H1 (cell line): Measurements from ENCODE around the gene SNED1. TPM values are rescaled to one million over a fixed set of nuclear protein-coding genes. Genes with fewer than 3 reads are reported as not detected.

Source experiments
- CTCF ChIA-PET: fragments of 300-600 bp; sonication (Branson Sonifier 250); formaldehyde crosslinking; loops from one replicate; lab custom pipeline; 2021; ENCODE audit not compliant: partially characterized antibody; lab: Charles Lee
- POLR2A ChIA-PET: fragments of 300-600 bp; sonication (Branson Sonifier 250); formaldehyde crosslinking; loops from one replicate; lab custom pipeline; 2021; ENCODE audit warnings: inconsistent platforms; ENCODE audit not compliant: partially characterized antibody; lab: Charles Lee
- DNase-seq, 2 experiments: peaks; one replicate each; pipeline versions ENCODE4 v3.0.0 to v3.0.0-alpha.2; 2010 to 2022; ENCODE audit warnings: low spot score in 2 of 2, low read depth in 1 of 2, mixed read lengths in 1 of 2
- FAIRE-seq: peaks from 2 replicates; lab custom pipeline; 2011; peaks lifted over from hg19 to GRCh38; lab: Jason Lieb, UNC
- H2AFZ ChIP-seq: 2 replicates; pipeline ENCODE4 v1.8.1; 2012; ENCODE audit warnings: low read length, inconsistent platforms
- H2AK5ac ChIP-seq: 2 replicates; pipeline ENCODE4 v1.6.1; 2013; ENCODE audit warnings: low read depth, low read length
- H2BK120ac ChIP-seq: replicated peaks from 2 replicates; pipeline ENCODE3; 2013; ENCODE audit warnings: low read depth, low read length, inconsistent platforms
- H2BK12ac ChIP-seq: 2 replicates; pipeline ENCODE4 v1.6.1; 2013; ENCODE audit warnings: low read depth, low read length
- H2BK15ac ChIP-seq: 2 replicates; pipeline ENCODE4 v1.6.1; 2013; ENCODE audit warnings: low read length
- H2BK20ac ChIP-seq: 2 replicates; pipeline ENCODE4 v1.6.1; 2013; ENCODE audit warnings: low read length
- H2BK5ac ChIP-seq: 2 replicates; pipeline ENCODE4 v1.6.1; 2013; ENCODE audit warnings: low read depth, low read length
- H3K14ac ChIP-seq: 2 replicates; pipeline ENCODE4 v1.6.1; 2013; ENCODE audit warnings: inconsistent platforms; ENCODE audit not compliant: insufficient read length
- H3K18ac ChIP-seq: 2 replicates; pipeline ENCODE4 v1.6.1; 2013; ENCODE audit warnings: low read length; ENCODE audit errors: extremely low read depth
- H3K23ac ChIP-seq: 2 replicates; pipeline ENCODE4 v1.6.1; 2013; ENCODE audit warnings: inconsistent platforms; ENCODE audit not compliant: insufficient read length
- H3K23me2 ChIP-seq: 2 replicates; pipeline ENCODE4 v1.6.1; 2013; ENCODE audit warnings: low read depth, low read length
- H3K27ac ChIP-seq: 2 replicates; pipeline ENCODE4 v1.6.1; 2011; ENCODE audit warnings: low read depth, low read length, inconsistent platforms
- H3K27me3 ChIP-seq, 4 experiments: replicated peaks in 1 of 4; 1 replicate in 1 of 4; 2 replicates in 3 of 4; pipeline versions ENCODE4 v1.6.1 to v1.8.1; 2011 to 2013; ENCODE audit warnings: low read length in 3 of 4, mild to moderate bottlenecking in 3 of 4, inconsistent platforms in 2 of 4, mixed read lengths in 2 of 4, moderate library complexity in 1 of 4; ENCODE audit not compliant: control insufficient read depth in 3 of 4, insufficient read depth in 3 of 4; ENCODE audit errors: extremely low read depth in 1 of 4
- H3K36me3 ChIP-seq, 4 experiments: 2 replicates each; pipeline versions ENCODE4 v1.6.1 to v1.8.1; 2011 to 2013; ENCODE audit warnings: mild to moderate bottlenecking in 4 of 4, low read length in 3 of 4, moderate library complexity in 2 of 4, control low read depth in 1 of 4, inconsistent platforms in 1 of 4; ENCODE audit not compliant: insufficient read depth in 4 of 4, control insufficient read depth in 2 of 4
- H3K4ac ChIP-seq: replicated peaks from 2 replicates; pipeline ENCODE3; 2013; ENCODE audit warnings: low read length, low read depth, mixed read lengths, inconsistent platforms; ENCODE audit not compliant: insufficient read length
- H3K4me1 ChIP-seq, 4 experiments: replicated peaks in 1 of 4; 1 replicate in 1 of 4; 2 replicates in 3 of 4; pipeline versions ENCODE4 v1.6.1 to v1.8.1; 2011 to 2013; ENCODE audit warnings: low read length in 3 of 4, inconsistent platforms in 2 of 4, mixed read lengths in 1 of 4; ENCODE audit not compliant: insufficient read depth in 4 of 4, control insufficient read depth in 3 of 4
- H3K4me2 ChIP-seq, 2 experiments: 2 replicates each; pipeline versions ENCODE4 v1.6.1 to v1.8.1; 2011 to 2013; ENCODE audit warnings: low read depth in 2 of 2, low read length in 2 of 2, control low read depth in 1 of 2, inconsistent platforms in 1 of 2, mild to moderate bottlenecking in 1 of 2; ENCODE audit not compliant: insufficient read depth in 1 of 2
- H3K4me3 ChIP-seq, 4 experiments: fragments of 200-600, 300-600 bp in 1 of 4; sonication (generic), shearing (Covaris generic), sonication (Bioruptor Twin) in 1 of 4; 2 replicates each; pipeline versions ENCODE4 v1.5.1 to v1.8.1; 2011 to 2016; ENCODE audit warnings: low read length in 4 of 4, low read depth in 3 of 4, control low read depth in 2 of 4, inconsistent platforms in 2 of 4, mild to moderate bottlenecking in 2 of 4, mixed read lengths in 1 of 4, moderate library complexity in 1 of 4; ENCODE audit not compliant: insufficient read depth in 2 of 4; ENCODE audit errors: extremely low read depth in 1 of 4
- H3K56ac ChIP-seq: replicated peaks from 2 replicates; pipeline ENCODE3; 2013; ENCODE audit warnings: low read depth, mild to moderate bottlenecking, mixed read lengths, low read length, inconsistent platforms; ENCODE audit not compliant: insufficient read length
- H3K79me1 ChIP-seq: 2 replicates; pipeline ENCODE4 v1.6.1; 2013; ENCODE audit warnings: low read depth, low read length, control low read depth
- H3K79me2 ChIP-seq, 2 experiments: 2 replicates each; pipeline versions ENCODE4 v1.6.1 to v1.8.1; 2012 to 2013; ENCODE audit warnings: low read length in 2 of 2, mild to moderate bottlenecking in 2 of 2, inconsistent platforms in 1 of 2; ENCODE audit not compliant: insufficient read depth in 2 of 2, control insufficient read depth in 1 of 2
- H3K9ac ChIP-seq, 4 experiments: replicated peaks in 1 of 4; 1 replicate in 1 of 4; 2 replicates in 3 of 4; pipeline versions ENCODE4 v1.6.1 to v1.8.1; 2011 to 2013; ENCODE audit warnings: low read depth in 3 of 4, low read length in 3 of 4, control low read depth in 2 of 4, mild to moderate bottlenecking in 2 of 4, moderate library complexity in 2 of 4, inconsistent platforms in 1 of 4; ENCODE audit errors: extremely low read depth in 1 of 4
- H3K9me3 ChIP-seq, 2 experiments: 2 replicates each; pipeline versions ENCODE4 v1.6.1 to v1.8.1; 2012 to 2013; ENCODE audit warnings: mild to moderate bottlenecking in 2 of 2, moderate library complexity in 2 of 2, control low read depth in 1 of 2, inconsistent platforms in 1 of 2, low read depth in 1 of 2, low read length in 1 of 2, mixed read lengths in 1 of 2; ENCODE audit not compliant: insufficient read depth in 2 of 2
- H4K20me1 ChIP-seq, 2 experiments: replicated peaks in 1 of 2; 2 replicates each; pipeline versions ENCODE3 to v1.8.1; 2011 to 2013; ENCODE audit warnings: inconsistent platforms in 2 of 2, low read length in 2 of 2, mild to moderate bottlenecking in 1 of 2; ENCODE audit not compliant: insufficient read depth in 2 of 2, control insufficient read depth in 1 of 2
- H4K5ac ChIP-seq: 2 replicates; pipeline ENCODE4 v1.6.1; 2013; ENCODE audit warnings: low read length, low read depth, mixed read lengths, inconsistent platforms; ENCODE audit not compliant: insufficient read length
- H4K8ac ChIP-seq: 2 replicates; pipeline ENCODE4 v1.8.0; 2013; ENCODE audit warnings: mild to moderate bottlenecking, moderate library complexity, low read length, inconsistent platforms; ENCODE audit not compliant: insufficient read depth; ENCODE audit errors: extremely low read depth
- H4K91ac ChIP-seq: replicated peaks from 2 replicates; pipeline ENCODE3; 2013; ENCODE audit warnings: low read length, mixed read lengths, inconsistent platforms; ENCODE audit not compliant: insufficient read length
- HDAC2 ChIP-seq, 2 experiments: fragments of 300-600 bp in 1 of 2; sonication (generic) in 1 of 2; IDR thresholded peaks; 2 replicates each; pipeline ENCODE4 v1.6.1; 2011 to 2012; ENCODE audit warnings: low read depth in 2 of 2, low read length in 2 of 2, mild to moderate bottlenecking in 2 of 2, moderate library complexity in 2 of 2, borderline replicate concordance in 1 of 2, inconsistent platforms in 1 of 2
- WGBS, 2 experiments: shearing (Covaris generic) in 1 of 2; methylation state at CpG; one replicate each; pipeline versions ENCODE4 v1.1.6 to v1.1.7; 2013 to 2015; ENCODE audit warnings: low lambda C conversion rate in 2 of 2, mixed read lengths in 2 of 2, inconsistent platforms in 1 of 2, low coverage in 1 of 2, missing lambda C conversion rate in 1 of 2; ENCODE audit not compliant: insufficient replicate concordance in 2 of 2, insufficient coverage in 1 of 2, insufficient read length in 1 of 2; ENCODE audit errors: extremely low coverage in 1 of 2, missing lambda C conversion rate in 1 of 2; 5-methylcytosine and 5-hydroxymethylcytosine counted together
- polyA plus RNA-seq, 7 experiments: library from polyadenylated mRNA; depleted of rRNA in 3 of 7; stranded (reverse) in 5 of 7; unstranded in 2 of 7; fragments of >200 nt in 5 of 7; fragments of 200-250 nt in 2 of 7; gene quantifications; 1 replicate in 5 of 7; 2 replicates in 1 of 7; 4 replicates in 1 of 7; pipeline versions ENCODE4 v1.2.1 to v1.2.3, GENCODE V29; 2011 to 2013; ENCODE audit warnings: missing spikeins in 2 of 7, mixed read lengths in 2 of 7
- total RNA-seq: library from RNA; stranded (reverse); fragmentation: NEBNext Ultra II Directional; extraction: Animal tissue kit (Norgen Biotek cat#: 25700); gene quantifications from 2 replicates; pipeline ENCODE4 v1.2.1, GENCODE V29; 2021

SNED1 gene
- total and polyA plus RNA-seq, 2 of the 8 experiments (the other 6 are each of a cell fraction or from before 2014, with no cell fraction given), result 1.9 TPM

DNA sequence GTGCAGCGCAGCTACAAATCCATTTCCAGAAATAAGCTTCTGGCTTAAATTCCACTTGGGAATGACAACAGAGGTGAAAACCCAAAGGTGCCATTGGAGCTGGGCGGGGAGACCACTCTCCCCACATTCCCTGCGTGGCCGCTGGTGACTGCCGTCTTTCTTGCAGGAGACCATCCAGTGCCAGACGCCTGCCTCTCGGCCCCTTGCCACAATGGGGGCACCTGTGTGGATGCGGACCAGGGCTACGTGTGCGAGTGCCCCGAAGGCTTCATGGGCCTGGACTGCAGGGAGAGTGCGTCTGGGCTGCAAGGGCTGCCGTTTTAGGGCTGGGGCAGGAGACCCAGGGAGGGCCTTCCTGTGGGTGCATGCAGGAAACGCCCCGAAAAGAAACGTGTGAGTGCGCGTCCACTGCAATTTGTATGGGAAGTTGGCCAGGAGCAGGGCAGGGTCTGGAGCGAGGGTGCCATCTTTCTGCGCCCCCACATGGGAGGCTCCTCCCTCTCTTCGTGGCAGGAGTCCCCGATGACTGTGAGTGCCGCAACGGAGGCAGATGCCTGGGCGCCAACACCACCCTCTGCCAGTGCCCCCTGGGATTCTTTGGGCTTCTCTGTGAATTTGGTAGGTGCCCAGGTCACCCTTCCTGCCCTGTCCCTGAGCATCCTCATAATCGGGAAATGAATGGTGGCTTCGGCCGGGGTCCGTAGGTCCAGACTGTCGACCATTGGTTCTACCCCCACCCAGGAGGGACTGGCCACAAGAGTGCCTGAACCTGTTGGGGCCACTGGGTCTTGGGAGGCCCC is 49.9 kb downstream of the SNED1 start:
- no peak overlapping the region for H2BK12ac ChIP-seq
- H2AFZ ChIP-seq, result no peak overlapping the region
- no peak overlapping the region for H3K4me2 ChIP-seq
- H3K27me3 ChIP-seq, result no peaks in the 10 kb centered on the region
- H3K27ac ChIP-seq, result no peak overlapping the region
- no peak overlapping the region for H3K9ac ChIP-seq
- CTCF ChIA-PET, result interaction anchor here (1.2 to 1.9 kb wide), 4 partner anchors 64 to 208 kb away, joined by 3 to 5 read pairs (median 4); no protein-coding TSS in a partner anchor
- H2BK15ac ChIP-seq, result no peak overlapping the region
- no peak overlapping the region for H4K8ac ChIP-seq
- H4K91ac ChIP-seq, result no peak overlapping the region
- DNase-seq, result no peak
- no peak overlapping the region for H3K14ac ChIP-seq
- POLR2A ChIA-PET, result no interaction called here
- H3K79me1 ChIP-seq, result no peaks in the 10 kb centered on the region
- H4K20me1 ChIP-seq, result peaks cover 1 to 9% of the 10 kb centered on the region in 2 experiments
- no peak overlapping the region for H2BK120ac ChIP-seq
- H3K79me2 ChIP-seq, result no peaks in the 10 kb centered on the region
- H2BK20ac ChIP-seq, result no peak overlapping the region
- no peaks in the 10 kb centered on the region for H3K4me1 ChIP-seq
- H3K56ac ChIP-seq, result no peak overlapping the region
- no peaks in the 10 kb centered on the region for H3K9me3 ChIP-seq
- no peak for TF ChIP-seq HDAC2 (IDR thresholded peaks at IDR 0.05; ENCODE audit: borderline replicate concordance in 1 of 2, low read depth in 2 of 2, low read length in 2 of 2)
- TF ChIP-seq, all 59 proteins: peak for 0
- H3K4ac ChIP-seq, result no peak overlapping the region
- H2BK5ac ChIP-seq, result no peak overlapping the region
- no peak overlapping the region for H4K5ac ChIP-seq
- no peaks in the 10 kb centered on the region for H3K36me3 ChIP-seq
- no peak overlapping the region for H3K23ac ChIP-seq
- no peaks in the 10 kb centered on the region for H3K23me2 ChIP-seq
- H3K4me3 ChIP-seq, result no peak overlapping the region
- WGBS, 2 experiments, result 89% methylated on average over 30 of the region's 30 CpGs; no CpG with 5 or more reads in 1 of the 2 experiments
- H3K18ac ChIP-seq, result no peak overlapping the region
- no peak overlapping the region for H2AK5ac ChIP-seq
- FAIRE-seq, result no peak
